GM19455 (cell line): ENCODE results near the gene DCN.

Experiments
- ATAC-seq: cut with Tn5 transposase; IDR thresholded peaks from one replicate; pipeline ENCODE4 v1.9.1; 2021; ENCODE audit not compliant: unreplicated experiment

The DCN gene

GRCh38 chr12:91140026-91140931 is 42.3 kb downstream of the DCN start:
- ATAC-seq, result no peak

GRCh38 chr12:91139286-91139685 is 43.3 kb downstream of the DCN start:
- ATAC-seq, result no peak

- no peak for ATAC-seq
Observed at GRCh38 chr12:91138337-91138920, 44.2 kb downstream of the DCN start.

GRCh38 chr12:91133871-91134270 is 48.7 kb downstream of the DCN start:
- ATAC-seq, result no peak

GRCh38 chr12:91129662-91130362 is 52.8 kb downstream of the DCN start:
- no peak for ATAC-seq

- no peak for ATAC-seq
Observed at GRCh38 chr12:91127751-91128150, 54.9 kb downstream of the DCN start.

- ATAC-seq, result no peak
Observed at GRCh38 chr12:91127306-91127705, 55.3 kb downstream of the DCN start.

GRCh38 chr12:91126516-91126915 is 56.1 kb downstream of the DCN start:
- no peak for ATAC-seq

- ATAC-seq, result no peak
Observed at GRCh38 chr12:91123236-91123916, 59.2 kb downstream of the DCN start.

- no peak for ATAC-seq
Observed at GRCh38 chr12:91120781-91121180, 61.8 kb downstream of the DCN start.

- no peak for ATAC-seq
Observed at GRCh38 chr12:91119089-91119488, 63.5 kb downstream of the DCN start.

- no peak for ATAC-seq
Observed at GRCh38 chr12:91113621-91114020, 69.0 kb downstream of the DCN start.

- no peak for ATAC-seq
Observed at GRCh38 chr12:91111366-91112325, 71.0 kb downstream of the DCN start, which contains the start of gene LUM. TSS of gene LUM (minus strand) at chr12:91111494. CDS start at chr12:91108979, 2,515 bp downstream.

- no peak for ATAC-seq
Observed at GRCh38 chr12:91110311-91110924, 72.2 kb downstream of the DCN start.

- no peak for ATAC-seq
Observed at GRCh38 chr12:91109581-91110310, 72.9 kb downstream of the DCN start.

- ATAC-seq, result peak; percentile 64
Observed at GRCh38 chr12:91109148-91109564, 73.5 kb downstream of the DCN start.

- no peak for ATAC-seq
Observed at GRCh38 chr12:91108196-91108755, 74.3 kb downstream of the DCN start.

GRCh38 chr12:91106283-91106682 is 76.3 kb downstream of the DCN start:
- ATAC-seq, result no peak

GRCh38 chr12:91105807-91106206 is 76.8 kb downstream of the DCN start:
- ATAC-seq, result no peak
